Thyroid gland (tissue), 4 donors: ENCODE measurements around the gene CRTAP.
"Not testable (repeated sequence)": the region's sequence is repeated elsewhere in the genome, so short reads cannot be mapped to it uniquely, and the experiment has no call there.

Experiments used
- CTCF ChIP-seq, 6 experiments: fragments of 200-600 bp in 3 of 6; fragments of 450-650 bp in 3 of 6; sonication (generic) in 3 of 6; IDR thresholded peaks; one replicate each; pipeline ENCODE4 v1.5.1; 2016 to 2019; ENCODE audit warnings: antibody characterized with exemption in 6 of 6, mild to moderate bottlenecking in 2 of 6, inconsistent platforms in 1 of 6, moderate library complexity in 1 of 6
- POLR2A ChIP-seq, 2 donors: fragments of 450-650 bp; IDR thresholded peaks; one replicate each; pipeline ENCODE4 v1.6.1; 2017; ENCODE audit warnings: antibody characterized with exemption in 2 of 2, mild to moderate bottlenecking in 2 of 2, moderate library complexity in 1 of 2

GRCh38 chr3:33139006-33139623 lies 25.3 kb downstream of the CRTAP start:
- not testable (repeated sequence) for TF ChIP-seq CTCF, POLR2A (IDR thresholded peaks at IDR 0.05)
